GM23338 (cell line): Measurements from ENCODE around the gene CPB1. TPM values are rescaled to one million over a fixed set of nuclear protein-coding genes. Genes with fewer than 3 reads are reported as not detected.

Source experiments
- ATAC-seq: fragments of 200-7000 bp; cut with Tn5 transposase; 3 replicates; pipeline ENCODE4 v1.9.1; 2020
- DNase-seq: peaks from one replicate; pipeline ENCODE4 v3.0.0-alpha.2; 2015; ENCODE audit warnings: low spot score
- H2AFZ ChIP-seq: fragments of 200-600 bp; sonication (generic); 2 replicates; pipeline ENCODE4 v1.8.0; 2016; ENCODE audit warnings: antibody characterized with exemption, mild to moderate bottlenecking, moderate library complexity
- H3F3A ChIP-seq: fragments of 200-600 bp; sonication (generic); replicated peaks from 2 replicates; pipeline ENCODE4 v1.8.0; 2017; ENCODE audit warnings: antibody characterized with exemption, mixed run types, low read depth
- H3K27ac ChIP-seq: fragments of 200-600 bp; sonication (generic); 2 replicates; pipeline ENCODE4 v1.6.1; 2016; ENCODE audit warnings: low read depth
- H3K27me3 ChIP-seq: fragments of 200-600 bp; sonication (generic); 2 replicates; pipeline ENCODE4 v1.8.0; 2016; ENCODE audit warnings: mild to moderate bottlenecking, mixed run types, moderate library complexity; ENCODE audit not compliant: insufficient read depth
- H3K36me3 ChIP-seq: fragments of 200-600 bp; sonication (generic); 2 replicates; pipeline ENCODE4 v1.8.0; 2016; ENCODE audit warnings: mild to moderate bottlenecking; ENCODE audit not compliant: insufficient read depth
- H3K4me1 ChIP-seq: fragments of 200-600 bp; sonication (generic); 2 replicates; pipeline ENCODE4 v1.8.0; 2016; ENCODE audit warnings: mild to moderate bottlenecking, moderate library complexity; ENCODE audit not compliant: insufficient read depth
- H3K4me2 ChIP-seq: fragments of 200-600 bp; sonication (generic); 2 replicates; pipeline ENCODE4 v1.7.1; 2017; ENCODE audit warnings: mixed run types
- H3K4me3 ChIP-seq: fragments of 200-600 bp; sonication (generic); 2 replicates; pipeline ENCODE4 v1.6.1; 2016; ENCODE audit warnings: mixed run types
- H3K79me2 ChIP-seq: fragments of 200-600 bp; sonication (generic); replicated peaks from 2 replicates; pipeline ENCODE4 v1.8.0; 2017; ENCODE audit warnings: mild to moderate bottlenecking; ENCODE audit not compliant: insufficient read depth
- H3K9me2 ChIP-seq: fragments of 200-600 bp; sonication (generic); 2 replicates; pipeline ENCODE4 v1.8.0; 2017; ENCODE audit not compliant: insufficient read depth
- H4K20me1 ChIP-seq: fragments of 200-600 bp; sonication (generic); replicated peaks from 2 replicates; pipeline ENCODE4 v1.8.0; 2017; ENCODE audit warnings: mild to moderate bottlenecking; ENCODE audit not compliant: insufficient read depth
- H3K27ac Mint-ChIP-seq: 2 replicates; pipeline ENCODE4 v1.8.0; 2020; ENCODE audit warnings: inconsistent platforms, mild to moderate bottlenecking, moderate library complexity, mixed read lengths
- H3K27me3 Mint-ChIP-seq: 3 replicates; pipeline ENCODE4 v1.8.0; 2022; ENCODE audit warnings: low read depth, mild to moderate bottlenecking, moderate library complexity, mixed read lengths, inconsistent platforms; ENCODE audit not compliant: insufficient read depth, poor library complexity
- H3K36me3 Mint-ChIP-seq: 3 replicates; pipeline ENCODE4 v1.8.0; 2021; ENCODE audit warnings: low read depth, mild to moderate bottlenecking, inconsistent platforms, moderate library complexity, mixed read lengths
- H3K4me1 Mint-ChIP-seq: 3 replicates; pipeline ENCODE4 v1.8.0; 2020; ENCODE audit warnings: mild to moderate bottlenecking, inconsistent platforms, mixed read lengths
- H3K4me3 Mint-ChIP-seq: 3 replicates; pipeline ENCODE4 v1.8.0; 2021; ENCODE audit warnings: moderate library complexity, mild to moderate bottlenecking, inconsistent platforms, mixed read lengths
- H3K9me3 Mint-ChIP-seq: 3 replicates; pipeline ENCODE4 v1.8.0; 2020; ENCODE audit warnings: moderate library complexity, mild to moderate bottlenecking, inconsistent platforms, mixed read lengths
- EZH2 ChIP-seq: fragments of 200-600 bp; sonication (generic); IDR thresholded peaks from one replicate; pipeline ENCODE4 v1.8.0; 2017; ENCODE audit warnings: antibody characterized with exemption, mild to moderate bottlenecking, low read depth; ENCODE audit not compliant: unreplicated experiment
- EZH2phosphoT487 ChIP-seq: fragments of 200-600 bp; sonication (generic); IDR thresholded peaks from one replicate; pipeline ENCODE4 v1.8.1; 2018; ENCODE audit warnings: antibody characterized with exemption; ENCODE audit not compliant: unreplicated experiment
- JUNB ChIP-seq: IDR thresholded peaks from one replicate; pipeline ENCODE4 v1.6.1; 2016; ENCODE audit warnings: antibody characterized with exemption; ENCODE audit not compliant: unreplicated experiment
- NANOG ChIP-seq: IDR thresholded peaks from 2 replicates; pipeline ENCODE4 v1.6.1; 2016; ENCODE audit warnings: antibody characterized with exemption, borderline replicate concordance
- POLR2AphosphoS5 ChIP-seq: IDR thresholded peaks from 2 replicates; pipeline ENCODE4 v1.6.1; 2016; ENCODE audit warnings: antibody characterized with exemption, low read depth
- STAT1 ChIP-seq: IDR thresholded peaks from one replicate; pipeline ENCODE4 v1.6.1; 2016; ENCODE audit warnings: antibody characterized with exemption; ENCODE audit not compliant: unreplicated experiment
- ZNF114 ChIP-seq: fragments of 250-450 bp; sonication (Bioruptor Pico); IDR thresholded peaks from 2 replicates; pipeline ENCODE4 v1.5.0; 2020; ENCODE audit warnings: mild to moderate bottlenecking, moderate library complexity
- polyA plus RNA-seq: library from polyadenylated mRNA; unstranded; fragments of >200 nt; fragmentation: Nextera tagmentation; extraction: Ambion mirVana; gene quantifications from 2 replicates; pipeline ENCODE4 v1.2.1, GENCODE V29; 2016
- total RNA-seq: library from RNA; depleted of rRNA; stranded (reverse); fragments of >200 nt; shearing (Covaris generic); gene quantifications from 2 replicates; pipeline ENCODE4 v1.2.3, GENCODE V29; 2014
- TF ChIP-seq, protein P1 (sequence below): IDR thresholded peaks from one replicate; pipeline ENCODE4 v1.6.1; 2018; ENCODE audit warnings: antibody characterized with exemption; ENCODE audit not compliant: unreplicated experiment
- TF ChIP-seq, protein P2 (sequence below): IDR thresholded peaks from 2 replicates; pipeline ENCODE4 v1.6.1; 2016; ENCODE audit warnings: antibody characterized with exemption
- TF ChIP-seq, protein P3 (sequence below): fragments of 250-450 bp; sonication (Bioruptor Pico); IDR thresholded peaks from 2 replicates; pipeline ENCODE4 v1.5.0; 2020; ENCODE audit warnings: mild to moderate bottlenecking, moderate library complexity

CPB1 gene
- total and polyA plus RNA-seq, 2 experiments from 2014 or later: not detected

DNA sequence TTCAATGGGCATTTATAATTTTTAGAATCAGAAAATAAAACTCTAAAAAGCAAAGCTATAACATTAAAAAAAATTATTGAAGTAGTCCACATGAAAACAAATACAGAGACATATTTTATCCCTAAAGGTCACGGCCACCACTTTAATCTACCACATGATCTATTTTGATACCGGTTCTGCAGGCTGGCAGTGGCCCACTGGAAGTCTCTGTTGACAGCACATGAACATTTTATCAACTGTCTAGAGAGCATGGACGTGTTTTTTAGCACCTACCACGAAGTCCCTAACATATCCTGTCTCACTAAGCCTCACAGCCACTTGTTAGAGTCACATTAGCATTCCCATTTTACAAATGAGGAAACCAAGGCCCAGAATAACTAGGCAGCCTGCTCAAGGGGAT is 35.7 kb downstream of the CPB1 start:
- no peaks in the 10 kb centered on the region for H3K27me3 Mint-ChIP-seq
- H3K4me3 Mint-ChIP-seq: no peak overlapping the region
- Histone ChIP-seq H2AFZ (0 out of 2 replicates have a peak overlapping the region, but pooled peaks have one; percentile 34), H3K4me1 (no peaks in the 10 kb centered on the region), H3K36me3 (no peaks in the 10 kb centered on the region), H3F3A (no peaks in the 10 kb centered on the region), H4K20me1 (no peaks in the 10 kb centered on the region), H3K4me2 (no peak overlapping the region), H3K27ac (no peak overlapping the region), H3K4me3 (no peak overlapping the region), H3K9me2 (no peaks in the 10 kb centered on the region), H3K27me3 (no peaks in the 10 kb centered on the region), H3K79me2 (no peaks in the 10 kb centered on the region)
- H3K9me3 Mint-ChIP-seq: no peaks in the 10 kb centered on the region
- TF ChIP-seq, protein P1, sequence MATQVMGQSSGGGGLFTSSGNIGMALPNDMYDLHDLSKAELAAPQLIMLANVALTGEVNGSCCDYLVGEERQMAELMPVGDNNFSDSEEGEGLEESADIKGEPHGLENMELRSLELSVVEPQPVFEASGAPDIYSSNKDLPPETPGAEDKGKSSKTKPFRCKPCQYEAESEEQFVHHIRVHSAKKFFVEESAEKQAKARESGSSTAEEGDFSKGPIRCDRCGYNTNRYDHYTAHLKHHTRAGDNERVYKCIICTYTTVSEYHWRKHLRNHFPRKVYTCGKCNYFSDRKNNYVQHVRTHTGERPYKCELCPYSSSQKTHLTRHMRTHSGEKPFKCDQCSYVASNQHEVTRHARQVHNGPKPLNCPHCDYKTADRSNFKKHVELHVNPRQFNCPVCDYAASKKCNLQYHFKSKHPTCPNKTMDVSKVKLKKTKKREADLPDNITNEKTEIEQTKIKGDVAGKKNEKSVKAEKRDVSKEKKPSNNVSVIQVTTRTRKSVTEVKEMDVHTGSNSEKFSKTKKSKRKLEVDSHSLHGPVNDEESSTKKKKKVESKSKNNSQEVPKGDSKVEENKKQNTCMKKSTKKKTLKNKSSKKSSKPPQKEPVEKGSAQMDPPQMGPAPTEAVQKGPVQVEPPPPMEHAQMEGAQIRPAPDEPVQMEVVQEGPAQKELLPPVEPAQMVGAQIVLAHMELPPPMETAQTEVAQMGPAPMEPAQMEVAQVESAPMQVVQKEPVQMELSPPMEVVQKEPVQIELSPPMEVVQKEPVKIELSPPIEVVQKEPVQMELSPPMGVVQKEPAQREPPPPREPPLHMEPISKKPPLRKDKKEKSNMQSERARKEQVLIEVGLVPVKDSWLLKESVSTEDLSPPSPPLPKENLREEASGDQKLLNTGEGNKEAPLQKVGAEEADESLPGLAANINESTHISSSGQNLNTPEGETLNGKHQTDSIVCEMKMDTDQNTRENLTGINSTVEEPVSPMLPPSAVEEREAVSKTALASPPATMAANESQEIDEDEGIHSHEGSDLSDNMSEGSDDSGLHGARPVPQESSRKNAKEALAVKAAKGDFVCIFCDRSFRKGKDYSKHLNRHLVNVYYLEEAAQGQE: no peak
- TF ChIP-seq NANOG (no peak), STAT1 (no peak), ZNF114 (CRISPR knock-in tag) (no peak), POLR2AphosphoS5 (no peak), JUNB (no peak), EZH2phosphoT487 (no peak), EZH2 (no peak)
- TF ChIP-seq, protein P2, sequence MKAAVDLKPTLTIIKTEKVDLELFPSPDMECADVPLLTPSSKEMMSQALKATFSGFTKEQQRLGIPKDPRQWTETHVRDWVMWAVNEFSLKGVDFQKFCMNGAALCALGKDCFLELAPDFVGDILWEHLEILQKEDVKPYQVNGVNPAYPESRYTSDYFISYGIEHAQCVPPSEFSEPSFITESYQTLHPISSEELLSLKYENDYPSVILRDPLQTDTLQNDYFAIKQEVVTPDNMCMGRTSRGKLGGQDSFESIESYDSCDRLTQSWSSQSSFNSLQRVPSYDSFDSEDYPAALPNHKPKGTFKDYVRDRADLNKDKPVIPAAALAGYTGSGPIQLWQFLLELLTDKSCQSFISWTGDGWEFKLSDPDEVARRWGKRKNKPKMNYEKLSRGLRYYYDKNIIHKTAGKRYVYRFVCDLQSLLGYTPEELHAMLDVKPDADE: no peak
- TF ChIP-seq, protein P3, sequence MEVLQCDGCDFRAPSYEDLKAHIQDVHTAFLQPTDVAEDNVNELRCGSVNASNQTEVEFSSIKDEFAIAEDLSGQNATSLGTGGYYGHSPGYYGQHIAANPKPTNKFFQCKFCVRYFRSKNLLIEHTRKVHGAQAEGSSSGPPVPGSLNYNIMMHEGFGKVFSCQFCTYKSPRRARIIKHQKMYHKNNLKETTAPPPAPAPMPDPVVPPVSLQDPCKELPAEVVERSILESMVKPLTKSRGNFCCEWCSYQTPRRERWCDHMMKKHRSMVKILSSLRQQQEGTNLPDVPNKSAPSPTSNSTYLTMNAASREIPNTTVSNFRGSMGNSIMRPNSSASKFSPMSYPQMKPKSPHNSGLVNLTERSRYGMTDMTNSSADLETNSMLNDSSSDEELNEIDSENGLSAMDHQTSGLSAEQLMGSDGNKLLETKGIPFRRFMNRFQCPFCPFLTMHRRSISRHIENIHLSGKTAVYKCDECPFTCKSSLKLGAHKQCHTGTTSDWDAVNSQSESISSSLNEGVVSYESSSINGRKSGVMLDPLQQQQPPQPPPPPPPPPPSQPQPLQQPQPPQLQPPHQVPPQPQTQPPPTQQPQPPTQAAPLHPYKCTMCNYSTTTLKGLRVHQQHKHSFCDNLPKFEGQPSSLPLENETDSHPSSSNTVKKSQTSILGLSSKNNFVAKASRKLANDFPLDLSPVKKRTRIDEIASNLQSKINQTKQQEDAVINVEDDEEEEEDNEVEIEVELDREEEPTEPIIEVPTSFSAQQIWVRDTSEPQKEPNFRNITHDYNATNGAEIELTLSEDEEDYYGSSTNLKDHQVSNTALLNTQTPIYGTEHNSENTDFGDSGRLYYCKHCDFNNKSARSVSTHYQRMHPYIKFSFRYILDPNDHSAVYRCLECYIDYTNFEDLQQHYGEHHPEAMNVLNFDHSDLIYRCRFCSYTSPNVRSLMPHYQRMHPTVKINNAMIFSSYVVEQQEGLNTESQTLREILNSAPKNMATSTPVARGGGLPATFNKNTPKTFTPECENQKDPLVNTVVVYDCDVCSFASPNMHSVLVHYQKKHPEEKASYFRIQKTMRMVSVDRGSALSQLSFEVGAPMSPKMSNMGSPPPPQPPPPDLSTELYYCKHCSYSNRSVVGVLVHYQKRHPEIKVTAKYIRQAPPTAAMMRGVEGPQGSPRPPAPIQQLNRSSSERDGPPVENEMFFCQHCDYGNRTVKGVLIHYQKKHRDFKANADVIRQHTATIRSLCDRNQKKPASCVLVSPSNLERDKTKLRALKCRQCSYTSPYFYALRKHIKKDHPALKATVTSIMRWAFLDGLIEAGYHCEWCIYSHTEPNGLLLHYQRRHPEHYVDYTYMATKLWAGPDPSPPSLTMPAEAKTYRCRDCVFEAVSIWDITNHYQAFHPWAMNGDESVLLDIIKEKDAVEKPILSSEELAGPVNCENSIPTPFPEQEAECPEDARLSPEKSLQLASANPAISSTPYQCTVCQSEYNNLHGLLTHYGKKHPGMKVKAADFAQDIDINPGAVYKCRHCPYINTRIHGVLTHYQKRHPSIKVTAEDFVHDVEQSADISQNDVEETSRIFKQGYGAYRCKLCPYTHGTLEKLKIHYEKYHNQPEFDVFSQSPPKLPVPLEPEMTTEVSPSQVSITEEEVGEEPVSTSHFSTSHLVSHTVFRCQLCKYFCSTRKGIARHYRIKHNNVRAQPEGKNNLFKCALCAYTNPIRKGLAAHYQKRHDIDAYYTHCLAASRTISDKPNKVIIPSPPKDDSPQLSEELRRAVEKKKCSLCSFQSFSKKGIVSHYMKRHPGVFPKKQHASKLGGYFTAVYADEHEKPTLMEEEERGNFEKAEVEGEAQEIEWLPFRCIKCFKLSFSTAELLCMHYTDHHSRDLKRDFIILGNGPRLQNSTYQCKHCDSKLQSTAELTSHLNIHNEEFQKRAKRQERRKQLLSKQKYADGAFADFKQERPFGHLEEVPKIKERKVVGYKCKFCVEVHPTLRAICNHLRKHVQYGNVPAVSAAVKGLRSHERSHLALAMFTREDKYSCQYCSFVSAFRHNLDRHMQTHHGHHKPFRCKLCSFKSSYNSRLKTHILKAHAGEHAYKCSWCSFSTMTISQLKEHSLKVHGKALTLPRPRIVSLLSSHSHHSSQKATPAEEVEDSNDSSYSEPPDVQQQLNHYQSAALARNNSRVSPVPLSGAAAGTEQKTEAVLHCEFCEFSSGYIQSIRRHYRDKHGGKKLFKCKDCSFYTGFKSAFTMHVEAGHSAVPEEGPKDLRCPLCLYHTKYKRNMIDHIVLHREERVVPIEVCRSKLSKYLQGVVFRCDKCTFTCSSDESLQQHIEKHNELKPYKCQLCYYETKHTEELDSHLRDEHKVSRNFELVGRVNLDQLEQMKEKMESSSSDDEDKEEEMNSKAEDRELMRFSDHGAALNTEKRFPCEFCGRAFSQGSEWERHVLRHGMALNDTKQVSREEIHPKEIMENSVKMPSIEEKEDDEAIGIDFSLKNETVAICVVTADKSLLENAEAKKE (CRISPR knock-in tag): no peak
- H3K4me1 Mint-ChIP-seq: no peaks in the 10 kb centered on the region
- no peak for DNase-seq
- no peak for ATAC-seq
- H3K36me3 Mint-ChIP-seq: no peaks in the 10 kb centered on the region
- H3K27ac Mint-ChIP-seq: no peak overlapping the region
